ENCODE results near the gene HACE1.

HACE1 gene

GRCh38 chr6:104728448-104728847, 131.3 kb downstream of the HACE1 start:
- DNase-seq = no peak

GRCh38 chr6:104718672-104719071, 141.0 kb downstream of the HACE1 start:
- no peak for DNase-seq

- no peak for DNase-seq
These were observed 142.9 kb downstream of the HACE1 start for GRCh38 chr6:104716858-104717257.

- DNase-seq = no peak
These were observed 144.9 kb downstream of the HACE1 start for GRCh38 chr6:104714796-104715195.

GRCh38 chr6:104713982-104714381, 145.7 kb downstream of the HACE1 start:
- no peak for DNase-seq

- DNase-seq = no peak
These were observed 148.3 kb downstream of the HACE1 start for GRCh38 chr6:104711371-104711770.

GRCh38 chr6:104710543-104711335, 149.0 kb downstream of the HACE1 start:
- no peak for DNase-seq

- DNase-seq = no peak
These were observed 153.7 kb downstream of the HACE1 start for GRCh38 chr6:104705916-104706442.

GRCh38 chr6:104705095-104705707, 154.5 kb downstream of the HACE1 start:
- peak; percentile 34 to 51 for DNase-seq

GRCh38 chr6:104704191-104704590, 155.5 kb downstream of the HACE1 start:
- DNase-seq = no peak

GRCh38 chr6:104702126-104702841, 157.4 kb downstream of the HACE1 start:
- no peak for DNase-seq

- DNase-seq = no peak
These were observed 159.1 kb downstream of the HACE1 start for GRCh38 chr6:104700371-104701185.

- no peak for DNase-seq
These were observed 160.0 kb downstream of the HACE1 start for GRCh38 chr6:104699593-104700329.

GRCh38 chr6:104698979-104699378, 160.7 kb downstream of the HACE1 start:
- DNase-seq = no peak

GRCh38 chr6:104692008-104692407, 167.7 kb downstream of the HACE1 start:
- DNase-seq = no peak

- DNase-seq = no peak
These were observed 170.0 kb downstream of the HACE1 start for GRCh38 chr6:104689551-104690205.

GRCh38 chr6:104688283-104688969, 171.3 kb downstream of the HACE1 start:
- no peak for DNase-seq

GRCh38 chr6:104686550-104687175, 173.1 kb downstream of the HACE1 start:
- DNase-seq = no peak

- no peak for DNase-seq
These were observed 173.7 kb downstream of the HACE1 start for GRCh38 chr6:104685871-104686549.
